ENCODE results near the gene DGKQ.

Gene DGKQ
- 49.4 to 137 (median 76.8) reads per million in 9 experiments for total RNA-seq

- H3K27ac Mint-ChIP-seq: peak within 1 kb of the TSS; percentile 35 to 38
Observed at GRCh38 chr4:973431-974397, at the start of gene DGKQ. Gene DGKQ (minus strand): TSS chr4:973569. CDS start chr4:973482, 87 bp downstream.

GRCh38 chr4:1022739-1023066, 49.3 kb upstream of the DGKQ start:
- H3K27ac Mint-ChIP-seq: no peak overlapping the region
- H3K4me3 Mint-ChIP-seq: no peak overlapping the region
- H3K9me3 Mint-ChIP-seq: no peaks in the 10 kb centered on the region
- no peaks in the 10 kb centered on the region for H3K27me3 Mint-ChIP-seq
- peaks cover 0 to 5% of the 10 kb centered on the region in 2 donors for H3K4me1 Mint-ChIP-seq (ENCODE audit: low read depth in 2 of 2)
- no peak for DNase-seq
- no peak for ATAC-seq (replicated peaks)
- peaks cover 11% of the 10 kb centered on the region for H3K36me3 Mint-ChIP-seq (ENCODE audit: insufficient read depth)

More at GRCh38 chr4:973431-974397, at the start of gene DGKQ:
- Mint-ChIP-seq H3K9me3 (no peaks in the 10 kb centered on the region), H3K4me3 (peak within 1 kb of the TSS; percentile 45 to 54), H3K36me3 (ENCODE audit: insufficient read depth) (peaks cover 18% of the 10 kb centered on the region), H3K4me1 (ENCODE audit: low read depth in 2 of 2) (peaks cover 16 to 21% of the 10 kb centered on the region in 2 donors), H3K27me3 (no peaks in the 10 kb centered on the region)
- ATAC-seq (replicated peaks) (peak; percentile 58), DNase-seq (peak; percentile 80 to 87 (median 85))

GRCh38 chr4:1022051-1022738, 48.8 kb upstream of the DGKQ start:
- H3K27ac Mint-ChIP-seq: no peak overlapping the region
- DNase-seq (no peak), ATAC-seq (replicated peaks) (no peak)
- H3K36me3 Mint-ChIP-seq (ENCODE audit: insufficient read depth): peaks cover 11% of the 10 kb centered on the region
- H3K4me1 Mint-ChIP-seq (ENCODE audit: low read depth in 2 of 2): peaks cover 0 to 5% of the 10 kb centered on the region in 2 donors
- H3K9me3 Mint-ChIP-seq: no peaks in the 10 kb centered on the region
- H3K27me3 Mint-ChIP-seq: no peaks in the 10 kb centered on the region
- H3K4me3 Mint-ChIP-seq: no peak overlapping the region

GRCh38 chr4:1021386-1022050, 48.1 kb upstream of the DGKQ start:
- H3K27me3 Mint-ChIP-seq: no peaks in the 10 kb centered on the region

GRCh38 chr4:1019729-1020470, 46.5 kb upstream of the DGKQ start:
- no peak for ATAC-seq (replicated peaks)

More at GRCh38 chr4:1021386-1022050, 48.1 kb upstream of the DGKQ start:
- ATAC-seq (replicated peaks): peak; percentile 11
- DNase-seq: no peak
- H3K9me3 Mint-ChIP-seq: no peaks in the 10 kb centered on the region
- no peak overlapping the region for H3K4me3 Mint-ChIP-seq
- peaks cover 12% of the 10 kb centered on the region for H3K36me3 Mint-ChIP-seq (ENCODE audit: insufficient read depth)
- no peak overlapping the region for H3K27ac Mint-ChIP-seq
- peaks cover 0 to 7% of the 10 kb centered on the region in 2 donors for H3K4me1 Mint-ChIP-seq (ENCODE audit: low read depth in 2 of 2)

GRCh38 chr4:1019320-1019719, 46.0 kb upstream of the DGKQ start:
- Mint-ChIP-seq H3K9me3 (no peaks in the 10 kb centered on the region), H3K27ac (no peak overlapping the region), H3K36me3 (ENCODE audit: insufficient read depth) (peaks cover 5% of the 10 kb centered on the region), H3K4me1 (ENCODE audit: low read depth in 2 of 2) (peaks cover 0 to 2% of the 10 kb centered on the region in 2 donors), H3K4me3 (no peak overlapping the region), H3K27me3 (no peaks in the 10 kb centered on the region)
- no peak for ATAC-seq (replicated peaks)
- DNase-seq: no peak

More at GRCh38 chr4:1019729-1020470, 46.5 kb upstream of the DGKQ start:
- DNase-seq: no peak
- H3K36me3 Mint-ChIP-seq (ENCODE audit: insufficient read depth): peaks cover 5% of the 10 kb centered on the region
- no peaks in the 10 kb centered on the region for H3K9me3 Mint-ChIP-seq
- no peak overlapping the region for H3K4me3 Mint-ChIP-seq
- H3K27me3 Mint-ChIP-seq: no peaks in the 10 kb centered on the region
- H3K27ac Mint-ChIP-seq: no peak overlapping the region
- peaks cover 0 to 2% of the 10 kb centered on the region in 2 donors for H3K4me1 Mint-ChIP-seq (ENCODE audit: low read depth in 2 of 2)

- H3K27me3 Mint-ChIP-seq: no peaks in the 10 kb centered on the region
- H3K36me3 Mint-ChIP-seq (ENCODE audit: insufficient read depth): peaks cover 5% of the 10 kb centered on the region
- H3K4me3 Mint-ChIP-seq: no peak overlapping the region
- no peaks in the 10 kb centered on the region for H3K9me3 Mint-ChIP-seq
- no peak for ATAC-seq (replicated peaks)
- peaks cover 0 to 2% of the 10 kb centered on the region in 2 donors for H3K4me1 Mint-ChIP-seq (ENCODE audit: low read depth in 2 of 2)
- no peak overlapping the region for H3K27ac Mint-ChIP-seq
- no peak for DNase-seq
Observed at GRCh38 chr4:1018147-1019020, 45.0 kb upstream of the DGKQ start.

GRCh38 chr4:1017706-1018105, 44.3 kb upstream of the DGKQ start:
- DNase-seq (no peak), ATAC-seq (replicated peaks) (no peak)
- Mint-ChIP-seq H3K4me1 (ENCODE audit: low read depth in 2 of 2) (peaks cover 0 to 2% of the 10 kb centered on the region in 2 donors), H3K27ac (no peak overlapping the region), H3K36me3 (ENCODE audit: insufficient read depth) (peaks cover 5% of the 10 kb centered on the region), H3K4me3 (no peak overlapping the region), H3K27me3 (no peaks in the 10 kb centered on the region), H3K9me3 (no peaks in the 10 kb centered on the region)

- peaks cover 0 to 3% of the 10 kb centered on the region in 2 donors for H3K4me1 Mint-ChIP-seq (ENCODE audit: low read depth in 2 of 2)
- ATAC-seq (replicated peaks): no peak
- DNase-seq: no peak
- no peak overlapping the region for H3K4me3 Mint-ChIP-seq
- no peaks in the 10 kb centered on the region for H3K27me3 Mint-ChIP-seq
- H3K36me3 Mint-ChIP-seq (ENCODE audit: insufficient read depth): peaks cover 5% of the 10 kb centered on the region
- no peak overlapping the region for H3K27ac Mint-ChIP-seq
- H3K9me3 Mint-ChIP-seq: no peaks in the 10 kb centered on the region
Observed at GRCh38 chr4:1017211-1017610, 43.8 kb upstream of the DGKQ start.

- DNase-seq (no peak), ATAC-seq (replicated peaks) (no peak)
- Mint-ChIP-seq H3K27ac (no peak overlapping the region), H3K9me3 (no peaks in the 10 kb centered on the region), H3K4me3 (no peak overlapping the region), H3K27me3 (no peaks in the 10 kb centered on the region), H3K4me1 (ENCODE audit: low read depth in 2 of 2) (peaks cover 0 to 4% of the 10 kb centered on the region in 2 donors), H3K36me3 (ENCODE audit: insufficient read depth) (peaks cover 9% of the 10 kb centered on the region)
Observed at GRCh38 chr4:1015746-1016145, 42.4 kb upstream of the DGKQ start.

GRCh38 chr4:1015179-1015578, 41.8 kb upstream of the DGKQ start:
- no peaks in the 10 kb centered on the region for H3K9me3 Mint-ChIP-seq
- H3K27ac Mint-ChIP-seq: no peak overlapping the region
- H3K36me3 Mint-ChIP-seq (ENCODE audit: insufficient read depth): peaks cover 14% of the 10 kb centered on the region
- ATAC-seq (replicated peaks): no peak
- no peak overlapping the region for H3K4me3 Mint-ChIP-seq
- no peak for DNase-seq
- H3K4me1 Mint-ChIP-seq (ENCODE audit: low read depth in 2 of 2): peaks cover 5 to 9% of the 10 kb centered on the region in 2 donors
- H3K27me3 Mint-ChIP-seq: no peaks in the 10 kb centered on the region

All from effector memory CD8-positive, alpha-beta T cell (primary cell).